Spleen (tissue), 11 donors: ENCODE results near the gene MOV10. TPM values are rescaled to one million over a fixed set of nuclear protein-coding genes. Genes with fewer than 3 reads are reported as not detected.

Experiments
- DNase-seq: peaks from one replicate; pipeline ENCODE4 v3.0.0-alpha.2; 2020
- H3K27ac ChIP-seq, 8 donors: fragments of 200-600 bp; sonication (generic) in 7 of 8; 1 replicate in 4 of 8; 2 replicates in 4 of 8; pipeline versions ENCODE4 v1.5.0 to v1.8.0; 2016 to 2021; ENCODE audit warnings: inconsistent platforms in 4 of 8, mild to moderate bottlenecking in 4 of 8, moderate library complexity in 1 of 8
- H3K27me3 ChIP-seq, 7 donors: fragments of 200-600 bp; sonication (generic) in 6 of 7; replicated peaks in 1 of 7; 1 replicate in 4 of 7; 2 replicates in 3 of 7; pipeline versions ENCODE4 v1.5.0 to v1.8.0; 2016 to 2021; ENCODE audit warnings: inconsistent platforms in 3 of 7, mild to moderate bottlenecking in 1 of 7
- H3K36me3 ChIP-seq, 6 donors: fragments of 200-600 bp; sonication (generic) in 5 of 6; 1 replicate in 4 of 6; 2 replicates in 2 of 6; pipeline versions ENCODE4 v1.5.0 to v1.8.0; 2016 to 2021; ENCODE audit warnings: inconsistent platforms in 2 of 6
- H3K4me1 ChIP-seq, 6 donors: fragments of 200-600 bp; sonication (generic) in 5 of 6; 1 replicate in 3 of 6; 2 replicates in 3 of 6; pipeline versions ENCODE4 v1.5.0 to v1.8.0; 2016 to 2021; ENCODE audit warnings: inconsistent platforms in 3 of 6
- H3K4me3 ChIP-seq, 8 donors: fragments of 200-600 bp; sonication (generic) in 7 of 8; 1 replicate in 4 of 8; 2 replicates in 4 of 8; pipeline versions ENCODE4 v1.5.0 to v1.8.0; 2016 to 2021; ENCODE audit warnings: inconsistent platforms in 4 of 8, mild to moderate bottlenecking in 4 of 8, moderate library complexity in 2 of 8
- H3K9me3 ChIP-seq, 8 donors: fragments of 200-600 bp; sonication (generic) in 7 of 8; 1 replicate in 4 of 8; 2 replicates in 4 of 8; pipeline versions ENCODE4 v1.5.0 to v1.8.0; 2016 to 2021; ENCODE audit warnings: inconsistent platforms in 4 of 8
- POLR2A ChIP-seq, 3 donors: fragments of 450-650 bp; IDR thresholded peaks; one replicate each; pipeline ENCODE4 v1.5.1; 2017; ENCODE audit warnings: antibody characterized with exemption in 3 of 3, mild to moderate bottlenecking in 1 of 3
- POLR2AphosphoS5 ChIP-seq, 3 donors: sonication (generic); formaldehyde crosslinking; IDR thresholded peaks; one replicate each; pipeline ENCODE4 v1.5.1; 2017; ENCODE audit warnings: antibody characterized with exemption in 3 of 3
- WGBS, 5 donors: extraction: QIAGEN DNeasy Blood & Tissue Kit in 3 of 5; methylation state at CpG; one replicate each; pipeline versions ENCODE4 v1.1.5 to v1.1.7; 2013 to 2018; 5-methylcytosine and 5-hydroxymethylcytosine counted together
- intact Hi-C: fragments of 100-400 bp; cut with DNase I; formaldehyde crosslinking; loops from one replicate; pipeline ENCODE4 v1.15.0; 2023; ENCODE audit warnings: low total_unique reads
- polyA plus RNA-seq, 3 donors: library from polyadenylated mRNA; stranded (reverse); fragments of 200-250 nt; gene quantifications; one replicate each; pipeline ENCODE4 v1.2.1, GENCODE V29; 2013
- total RNA-seq, 7 donors: library from RNA; depleted of rRNA in 3 of 7; stranded (reverse); fragments of >200 nt in 3 of 7; fragmentation: NEBNext Ultra II Directional in 4 of 7; extraction: Animal tissue kit (Norgen Biotek cat#: 25700) in 4 of 7; gene quantifications; one replicate each; pipeline versions ENCODE4 v1.1.0 to v1.2.1, GENCODE V29; 2016 to 2021
- TF ChIP-seq, protein P1 (sequence below), 11 experiments: fragments of 200-600 bp in 7 of 11; fragments of 450-650 bp in 4 of 11; sonication (generic) in 4 of 11; IDR thresholded peaks in 8 of 11; conservative IDR thresholded peaks in 3 of 11; 1 replicate in 7 of 11; 2 replicates in 4 of 11; pipeline versions ENCODE4 v1.4.0 to v1.8.0; 2016 to 2021; ENCODE audit warnings: antibody characterized with exemption in 11 of 11, inconsistent platforms in 4 of 11, mild to moderate bottlenecking in 1 of 11
- donor health status: healthy with polysubstance abuse.
- donor health status: DM: no; HTN: no; CAD: no; lungs with moderate emphysema.
- donor health status: DM: no; HTN: no; CAD: no.
- donor health status: Bipolar disorder and iron deficiency.
- donor health status: healthy.
- donor health status: DM: no; HTN: no; CAD: no.
- donor health status: DM: yes; HTN: yes; CAD: no.

MOV10 gene
- total and polyA plus RNA-seq, 10 donors, result 23.5 to 92.3 (median 59.0) TPM

DNA sequence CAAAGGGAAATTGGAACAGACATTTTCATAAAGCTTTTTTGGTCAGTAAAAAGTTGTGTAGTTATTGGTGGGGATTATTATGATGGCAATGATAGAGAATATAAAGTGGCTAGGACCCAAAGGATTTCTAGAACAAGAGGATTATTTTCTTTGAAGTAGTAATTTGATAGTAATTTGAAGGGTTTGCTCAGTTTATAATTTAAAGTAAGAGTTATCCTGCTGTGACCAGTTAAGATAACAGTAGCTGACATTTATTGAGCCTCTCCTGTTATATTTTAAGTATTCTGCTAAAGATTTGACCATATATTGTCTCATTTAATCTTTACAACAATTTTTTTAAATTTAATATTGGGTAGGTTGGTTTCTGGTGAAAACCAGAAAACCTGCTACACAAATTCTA is 40.1 kb upstream of the MOV10 start:
- intact Hi-C loops, result no loop called here
- Histone ChIP-seq H3K4me3 (no peak overlapping the region), H3K27me3 (no peaks in the 10 kb centered on the region), H3K9me3 (no peaks in the 10 kb centered on the region), H3K36me3 (peaks cover 0 to 40% (median 9%) of the 10 kb centered on the region in 6 donors), H3K4me1 (peaks cover 36 to 100% (median 88%) of the 10 kb centered on the region in 6 donors), H3K27ac (peak overlapping the region in 3 of 8 donors; percentile 11 to 57 (median 39))
- no peak for DNase-seq
- no peak for TF ChIP-seq POLR2AphosphoS5 (IDR thresholded peaks at IDR 0.05)
- TF ChIP-seq POLR2A (IDR thresholded peaks at IDR 0.05), result no peak

DNA sequence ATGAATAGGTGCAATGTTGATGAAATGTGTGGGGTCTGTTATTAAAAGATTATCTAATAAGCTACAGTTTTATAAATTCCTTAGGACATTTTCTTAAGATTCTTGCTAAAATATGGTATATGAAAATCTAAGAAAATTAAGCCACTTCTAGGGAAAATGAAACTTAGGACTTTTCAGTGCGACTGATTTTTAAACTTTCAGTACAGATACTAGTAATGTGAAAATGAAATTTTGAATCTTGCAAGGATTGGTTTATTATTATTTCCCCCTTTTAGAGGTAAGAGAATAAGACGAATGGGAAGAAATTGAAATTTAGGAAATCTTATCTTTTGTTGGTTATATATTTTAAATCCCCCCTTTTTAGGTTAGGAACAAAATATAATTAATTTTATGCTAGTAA is 38.4 kb upstream of the MOV10 start:
- 54 to 66% (median 57%) methylated on average over 2 of the region's 2 CpGs for WGBS, 5 donors
- intact Hi-C loops, result no loop called here
- TF ChIP-seq POLR2A (IDR thresholded peaks at IDR 0.05) (no peak), POLR2AphosphoS5 (IDR thresholded peaks at IDR 0.05) (no peak)
- TF ChIP-seq, protein P1, sequence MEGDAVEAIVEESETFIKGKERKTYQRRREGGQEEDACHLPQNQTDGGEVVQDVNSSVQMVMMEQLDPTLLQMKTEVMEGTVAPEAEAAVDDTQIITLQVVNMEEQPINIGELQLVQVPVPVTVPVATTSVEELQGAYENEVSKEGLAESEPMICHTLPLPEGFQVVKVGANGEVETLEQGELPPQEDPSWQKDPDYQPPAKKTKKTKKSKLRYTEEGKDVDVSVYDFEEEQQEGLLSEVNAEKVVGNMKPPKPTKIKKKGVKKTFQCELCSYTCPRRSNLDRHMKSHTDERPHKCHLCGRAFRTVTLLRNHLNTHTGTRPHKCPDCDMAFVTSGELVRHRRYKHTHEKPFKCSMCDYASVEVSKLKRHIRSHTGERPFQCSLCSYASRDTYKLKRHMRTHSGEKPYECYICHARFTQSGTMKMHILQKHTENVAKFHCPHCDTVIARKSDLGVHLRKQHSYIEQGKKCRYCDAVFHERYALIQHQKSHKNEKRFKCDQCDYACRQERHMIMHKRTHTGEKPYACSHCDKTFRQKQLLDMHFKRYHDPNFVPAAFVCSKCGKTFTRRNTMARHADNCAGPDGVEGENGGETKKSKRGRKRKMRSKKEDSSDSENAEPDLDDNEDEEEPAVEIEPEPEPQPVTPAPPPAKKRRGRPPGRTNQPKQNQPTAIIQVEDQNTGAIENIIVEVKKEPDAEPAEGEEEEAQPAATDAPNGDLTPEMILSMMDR (IDR thresholded peaks at IDR 0.05 in 8 of 11, conservative IDR thresholded peaks at IDR 0.05 in 3 of 11), result no peak
- Histone ChIP-seq H3K4me3 (peak overlapping the region in 2 of 8 donors; percentile 17 to 36), H3K4me1 (peaks cover 36 to 91% (median 75%) of the 10 kb centered on the region in 6 donors), H3K27me3 (no peaks in the 10 kb centered on the region), H3K36me3 (peaks cover 0 to 25% (median 7%) of the 10 kb centered on the region in 6 donors), H3K27ac (peak overlapping the region in 6 of 8 donors; percentile 9 to 64 (median 52)), H3K9me3 (no peaks in the 10 kb centered on the region)
- no peak for DNase-seq

DNA sequence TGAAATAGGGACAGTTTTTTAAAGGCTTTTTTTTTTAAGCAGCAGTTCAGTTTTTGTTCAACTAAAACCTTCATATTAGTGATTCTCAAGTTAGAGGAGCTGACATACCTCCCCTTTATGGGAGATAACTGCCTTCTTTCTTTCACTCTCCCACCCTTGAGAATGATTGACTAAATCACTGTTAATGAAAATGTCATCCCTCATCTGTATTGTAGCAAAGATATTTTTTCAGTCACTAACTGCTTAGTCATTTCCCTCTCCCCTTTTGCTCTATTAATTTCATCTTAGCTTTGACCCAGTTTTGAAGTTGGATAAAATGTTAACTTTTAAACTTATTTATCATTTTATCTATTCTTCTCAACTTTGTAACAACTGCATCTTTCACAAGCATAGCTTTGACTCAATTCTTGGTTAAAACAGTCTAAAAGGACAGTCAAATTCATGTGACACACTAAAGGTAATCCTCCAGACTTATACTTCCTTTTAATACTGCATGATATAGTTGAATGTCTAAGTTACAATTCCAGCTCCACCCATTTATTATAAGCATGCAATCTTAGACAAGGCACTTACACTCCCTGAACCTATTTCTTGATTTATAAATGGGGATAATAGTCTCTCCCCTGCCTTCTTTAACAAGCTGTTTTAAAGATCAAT is 37.7 kb upstream of the MOV10 start:
- intact Hi-C loops, result no loop called here
- Histone ChIP-seq H3K4me1 (peaks cover 36 to 91% (median 71%) of the 10 kb centered on the region in 6 donors), H3K27ac (peak overlapping the region in 6 of 8 donors; percentile 35 to 62 (median 46)), H3K36me3 (peaks cover 0 to 18% (median 5%) of the 10 kb centered on the region in 6 donors), H3K4me3 (no peak overlapping the region), H3K9me3 (no peaks in the 10 kb centered on the region), H3K27me3 (no peaks in the 10 kb centered on the region)
- DNase-seq, result no peak
- TF ChIP-seq POLR2A (IDR thresholded peaks at IDR 0.05), result no peak
- TF ChIP-seq, protein P1 (IDR thresholded peaks at IDR 0.05 in 8 of 11, conservative IDR thresholded peaks at IDR 0.05 in 3 of 11), result no peak
- no peak for TF ChIP-seq POLR2AphosphoS5 (IDR thresholded peaks at IDR 0.05)

DNA sequence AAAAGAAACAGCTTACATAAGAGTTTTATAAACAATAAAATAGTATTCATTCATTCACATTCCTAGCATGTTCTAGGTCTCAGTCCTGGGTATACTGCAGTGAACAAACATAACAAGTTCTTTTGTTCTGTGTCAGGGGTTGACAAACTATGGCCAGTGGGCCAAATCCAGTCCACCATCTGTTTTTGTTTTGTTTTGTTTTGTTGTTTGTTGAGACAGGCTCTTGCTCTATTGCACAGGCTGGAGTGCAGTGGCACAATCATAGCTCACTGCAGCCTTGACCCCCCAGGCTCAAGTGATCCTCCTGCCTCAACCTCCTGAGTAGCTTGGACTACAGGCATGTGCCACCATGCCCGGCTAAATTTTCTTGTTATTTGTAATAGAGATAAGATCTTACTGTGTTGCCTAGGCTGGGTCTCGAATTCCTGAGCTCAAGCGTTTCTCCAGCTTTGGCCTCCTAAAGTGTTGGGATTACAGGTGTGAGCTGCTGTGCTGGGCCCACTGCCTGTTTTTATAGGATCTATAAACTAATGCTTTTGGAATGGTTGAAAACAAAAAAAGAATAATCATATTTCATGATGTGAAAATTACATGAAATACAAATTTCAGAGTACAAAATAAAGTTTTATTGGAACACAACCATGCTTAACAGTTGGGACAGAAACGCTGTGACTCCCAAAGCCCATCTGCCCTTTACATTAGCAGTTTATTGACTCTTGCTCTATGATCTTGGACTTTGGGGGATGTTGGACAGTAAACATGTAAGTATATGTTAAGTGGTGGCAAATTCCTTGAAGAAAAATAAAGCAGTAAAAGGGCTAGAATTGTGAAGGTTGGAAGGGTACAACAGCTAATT is 37.0 kb upstream of the MOV10 start:
- DNase-seq, result no peak
- Histone ChIP-seq H3K36me3 (peaks cover 0 to 18% (median 3%) of the 10 kb centered on the region in 6 donors), H3K4me3 (no peak overlapping the region), H3K27ac (peak overlapping the region in 4 of 8 donors; percentile 35 to 57 (median 46)), H3K9me3 (no peaks in the 10 kb centered on the region), H3K4me1 (peaks cover 36 to 91% (median 68%) of the 10 kb centered on the region in 6 donors), H3K27me3 (no peaks in the 10 kb centered on the region)
- TF ChIP-seq, protein P1 (IDR thresholded peaks at IDR 0.05 in 8 of 11, conservative IDR thresholded peaks at IDR 0.05 in 3 of 11), result no peak
- TF ChIP-seq POLR2A (IDR thresholded peaks at IDR 0.05) (no peak), POLR2AphosphoS5 (IDR thresholded peaks at IDR 0.05) (no peak)
- intact Hi-C loops, result no loop called here
- WGBS, 5 donors, result 85 to 92% (median 88%) methylated on average over 4 of the region's 4 CpGs
